B cell (primary cell): ENCODE measurements around the gene CLIP1. TPM values are rescaled to one million over a fixed set of nuclear protein-coding genes. Genes with fewer than 3 reads are reported as not detected.
"Not testable (repeated sequence)": the region's sequence is repeated elsewhere in the genome, so short reads cannot be mapped to it uniquely, and the experiment has no call there.

Source experiments
- ATAC-seq: fragments of 200-7000 bp; cut with Tn5 transposase; one replicate; pipeline ENCODE4 v1.10.0; 2021; ENCODE audit warnings: low read depth, mild to moderate bottlenecking, moderate number of reproducible peaks, moderate library complexity
- CTCF ChIA-PET: fragments of 350-600 bp; sonication (Branson Sonifier 250); formaldehyde crosslinking; loops from one replicate; lab custom pipeline; 2021; ENCODE audit warnings: antibody characterized with exemption, inconsistent platforms; lab: Charles Lee
- POLR2A ChIA-PET: fragments of 350-600 bp; sonication (Branson Sonifier 250); formaldehyde crosslinking; loops from one replicate; lab custom pipeline; 2021; ENCODE audit warnings: antibody characterized with exemption; lab: Charles Lee
- DNase-seq: peaks from one replicate; pipeline ENCODE4 v3.0.0; 2013
- H2AFZ ChIP-seq: 2 replicates; pipeline ENCODE4 v1.6.1; 2012; ENCODE audit warnings: mild to moderate bottlenecking, low read depth, low read length; ENCODE audit not compliant: insufficient read depth, poor library complexity, severe bottlenecking
- H3K27ac ChIP-seq, 2 donors: 1 replicate in 1 of 2; 2 replicates in 1 of 2; pipeline ENCODE4 v1.5.1; 2012 to 2013; ENCODE audit warnings: low read length in 2 of 2, mild to moderate bottlenecking in 2 of 2, moderate library complexity in 1 of 2
- H3K27me3 ChIP-seq, 4 experiments: fragments of 200-600 bp in 1 of 4; sonication (generic) in 1 of 4; replicated peaks in 1 of 4; 1 replicate in 2 of 4; 2 replicates in 2 of 4; pipeline versions ENCODE4 v1.6.1 to v1.7.0; 2013 to 2016; ENCODE audit warnings: low read length in 3 of 4, mild to moderate bottlenecking in 2 of 4, mixed read lengths in 1 of 4, moderate library complexity in 1 of 4; ENCODE audit not compliant: insufficient read depth in 4 of 4, control insufficient read depth in 3 of 4; ENCODE audit errors: control extremely low read depth in 1 of 4
- H3K36me3 ChIP-seq, 2 experiments: replicated peaks in 1 of 2; 1 replicate in 1 of 2; 2 replicates in 1 of 2; pipeline versions ENCODE4 v1.6.1 to v1.7.1; 2013; ENCODE audit warnings: low read length in 1 of 2; ENCODE audit not compliant: insufficient read depth in 2 of 2, control insufficient read depth in 1 of 2; ENCODE audit errors: control extremely low read depth in 1 of 2, extremely low read depth in 1 of 2
- H3K4me1 ChIP-seq, 2 donors: fragments of 200-600 bp in 1 of 2; sonication (generic) in 1 of 2; 1 replicate in 1 of 2; 2 replicates in 1 of 2; pipeline versions ENCODE4 v1.5.1 to v1.6.1; 2013 to 2017; ENCODE audit warnings: low read length in 2 of 2; ENCODE audit not compliant: control insufficient read depth in 2 of 2, insufficient read depth in 2 of 2
- H3K4me2 ChIP-seq: replicated peaks from 2 replicates; pipeline ENCODE3; 2012; ENCODE audit warnings: mild to moderate bottlenecking, low read depth, low read length; ENCODE audit not compliant: poor library complexity, severe bottlenecking
- H3K4me3 ChIP-seq, 5 experiments: fragments of 200-600 bp in 1 of 5; sonication (generic) in 1 of 5; 1 replicate in 3 of 5; 2 replicates in 2 of 5; pipeline versions ENCODE4 v1.5.1 to v1.7.0; 2011 to 2016; ENCODE audit warnings: low read length in 4 of 5, mild to moderate bottlenecking in 4 of 5, low read depth in 2 of 5, control low read depth in 1 of 5, moderate library complexity in 1 of 5; ENCODE audit not compliant: insufficient read depth in 1 of 5; ENCODE audit errors: control extremely low read depth in 1 of 5, extremely low read depth in 1 of 5
- H3K79me2 ChIP-seq: fragments of 200-600 bp; sonication (generic); one replicate; pipeline ENCODE4 v1.6.0; 2016; ENCODE audit warnings: low read length; ENCODE audit not compliant: control insufficient read depth, insufficient read depth
- H3K9ac ChIP-seq: fragments of 200-600 bp; sonication (generic); 2 replicates; pipeline ENCODE4 v1.6.1; 2017; ENCODE audit warnings: mild to moderate bottlenecking, low read length, moderate library complexity
- H3K9me3 ChIP-seq, 3 donors: one replicate each; pipeline versions ENCODE4 v1.6.1 to v1.7.1; 2013; ENCODE audit warnings: low read length in 2 of 3; ENCODE audit not compliant: control insufficient read depth in 2 of 3, insufficient read depth in 1 of 3; ENCODE audit errors: control extremely low read depth in 1 of 3
- H4K20me1 ChIP-seq: 2 replicates; pipeline ENCODE4 v1.6.0; 2012; ENCODE audit warnings: mild to moderate bottlenecking, low read length; ENCODE audit not compliant: insufficient read depth, control insufficient read depth, poor library complexity, severe bottlenecking
- H3K27ac Mint-ChIP-seq: one replicate; pipeline ENCODE4 v1.8.0; 2021; ENCODE audit warnings: mixed read lengths
- H3K27me3 Mint-ChIP-seq: one replicate; pipeline ENCODE4 v1.8.0; 2021; ENCODE audit warnings: mixed read lengths
- H3K4me1 Mint-ChIP-seq: one replicate; pipeline ENCODE4 v1.8.0; 2021; ENCODE audit warnings: mixed read lengths
- H3K4me3 Mint-ChIP-seq: one replicate; pipeline ENCODE4 v1.8.0; 2021; ENCODE audit warnings: mixed read lengths
- H3K9me3 Mint-ChIP-seq: one replicate; pipeline ENCODE4 v1.8.0; 2022; ENCODE audit warnings: mixed read lengths; ENCODE audit not compliant: insufficient read depth
- CTCF ChIP-seq: fragments of 200-600 bp; IDR thresholded peaks from one replicate; pipeline ENCODE4 v1.8.0; 2022; ENCODE audit warnings: antibody characterized with exemption, mild to moderate bottlenecking
- EZH2 ChIP-seq: IDR thresholded peaks from 2 replicates; pipeline ENCODE4 v1.6.1; 2012; ENCODE audit warnings: borderline replicate concordance, low read depth, mild to moderate bottlenecking, moderate library complexity, low read length; ENCODE audit not compliant: insufficient read depth, poor library complexity, severe bottlenecking
- WGBS: methylation state at CpG from one replicate; pipeline ENCODE4 v1.1.5; 2013; ENCODE audit warnings: missing lambda C conversion rate; ENCODE audit not compliant: insufficient coverage; 5-methylcytosine and 5-hydroxymethylcytosine counted together
- intact Hi-C: fragments of 100-400 bp; cut with micrococcal nuclease; formaldehyde crosslinking; loops from one replicate; pipeline ENCODE4 v1.10.0; 2022
- polyA plus RNA-seq: library from polyadenylated mRNA; depleted of rRNA; stranded (reverse); fragments of >200 nt; gene quantifications from 2 replicates; pipeline ENCODE4 v1.2.3, GENCODE V29; 2012
- total RNA-seq, 2 donors: library from RNA; stranded (reverse); fragments of 120-200 nt in 1 of 2; gene quantifications; 1 replicate in 1 of 2; 2 replicates in 1 of 2; pipeline versions ENCODE4 v1.2.3 to v1.2.4, GENCODE V29; 2013 to 2022

The CLIP1 gene
- total and polyA plus RNA-seq, 2 donors (not counting 1 experiment from before 2014, with no cell fraction given): 17.0 to 64.9 TPM

GRCh38 chr12:122366685-122367475, 55.6 kb downstream of the CLIP1 start:
- CTCF ChIA-PET: no interaction called here
- POLR2A ChIA-PET: no interaction called here
- H3K27me3 Mint-ChIP-seq: no peaks in the 10 kb centered on the region

DNA sequence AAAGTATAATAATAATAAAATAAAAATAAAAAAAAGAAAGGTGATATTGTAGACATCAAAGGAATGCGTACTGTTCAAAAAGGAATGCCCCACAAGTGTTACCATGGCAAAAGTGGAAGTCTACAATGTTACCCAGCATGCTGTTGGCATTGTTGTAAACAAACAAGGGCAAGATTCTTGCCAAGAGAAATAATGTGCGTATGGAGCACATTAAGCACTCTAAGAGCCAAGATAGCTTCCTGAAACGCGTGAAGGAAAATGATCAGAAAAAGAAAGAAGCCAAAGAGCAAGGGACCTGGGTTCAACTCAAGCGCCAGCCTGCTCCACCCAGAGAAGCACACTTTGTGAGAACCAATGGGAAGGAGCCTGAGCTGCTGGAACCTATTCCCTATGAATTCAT, 57.2 kb downstream of the CLIP1 start:
- H3K4me3 Mint-ChIP-seq: not testable (repeated sequence)

More at GRCh38 chr12:122366685-122367475, 55.6 kb downstream of the CLIP1 start:
- Histone ChIP-seq H4K20me1 (no peaks in the 10 kb centered on the region), H3K4me2 (no peak overlapping the region), H3K9me3 (no peaks in the 10 kb centered on the region), H2AFZ (no peak overlapping the region), H3K27me3 (no peaks in the 10 kb centered on the region), H3K79me2 (peaks cover 29% of the 10 kb centered on the region), H3K4me1 (no peaks in the 10 kb centered on the region), H3K27ac (no peak overlapping the region), H3K4me3 (no peak overlapping the region), H3K36me3 (peaks cover 0 to 20% of the 10 kb centered on the region in 2 experiments), H3K9ac (no peak overlapping the region)
- Mint-ChIP-seq H3K4me3 (no peak overlapping the region), H3K27ac (no peak overlapping the region), H3K9me3 (no peaks in the 10 kb centered on the region), H3K4me1 (peaks cover 3% of the 10 kb centered on the region)
- no peak for DNase-seq
- TF ChIP-seq EZH2 (no peak), CTCF (no peak)
- no peak for ATAC-seq
- WGBS: 100% methylated on average over 1 of the region's 3 CpGs
- intact Hi-C loops: no loop called here

More for the DNA sequence above, 57.2 kb downstream of the CLIP1 start:
- H3K27me3 ChIP-seq, intact Hi-C loops, H3K27ac ChIP-seq, DNase-seq, H3K9me3 Mint-ChIP-seq, H3K4me3 ChIP-seq, H4K20me1 ChIP-seq, H3K9me3 ChIP-seq, ATAC-seq, POLR2A ChIA-PET, H3K27ac Mint-ChIP-seq, H2AFZ ChIP-seq, CTCF ChIA-PET, H3K4me1 ChIP-seq, H3K27me3 Mint-ChIP-seq, H3K4me2 ChIP-seq, H3K4me1 Mint-ChIP-seq, H3K9ac ChIP-seq: not testable (repeated sequence)
- 100% methylated on average over 2 of the region's 5 CpGs for WGBS
- H3K79me2 ChIP-seq: peaks cover 14% of the 10 kb centered on the region
- peaks cover 9 to 24% of the 10 kb centered on the region in 2 experiments for H3K36me3 ChIP-seq
